IMR-90 (cell line): ENCODE data around the gene FAM78B. TPM values are rescaled to one million over a fixed set of nuclear protein-coding genes. Genes with fewer than 3 reads are reported as not detected.

ENCODE experiments used
- ATAC-seq: fragments of 200-7000 bp; cut with Tn5 transposase; 2 replicates; pipeline ENCODE4 v1.9.1; 2020; ENCODE audit warnings: low read depth, mild to moderate bottlenecking, moderate library complexity
- BruUV-seq: library from RNA; stranded (reverse); fragments of 400-500 nt; replicated peaks from 2 replicates; lab custom pipeline; 2021; lab: Mats Ljungman, UMichigan
- CTCF ChIA-PET: fragments of 300-600 bp; formaldehyde crosslinking; extraction: SDS; loops from one replicate; lab custom pipeline; 2021; ENCODE audit warnings: antibody characterized with exemption; lab: Yijun Ruan, JAX
- POLR2A ChIA-PET: fragments of 300-600 bp; sonication (Branson Sonifier 250); formaldehyde crosslinking; loops from one replicate; lab custom pipeline; 2022; ENCODE audit warnings: antibody characterized with exemption; ENCODE audit not compliant: unreplicated experiment; lab: Charles Lee
- DNase-seq: peaks from one replicate; pipeline ENCODE4 v3.0.0; 2013
- H2AFZ ChIP-seq: replicated peaks from 2 replicates; pipeline ENCODE3; 2013; ENCODE audit warnings: low read length, mild to moderate bottlenecking; ENCODE audit not compliant: poor library complexity
- H2AK5ac ChIP-seq: 2 replicates; pipeline ENCODE4 v1.6.1; 2013; ENCODE audit warnings: low read depth, low read length, inconsistent platforms
- H2AK9ac ChIP-seq: replicated peaks from 2 replicates; pipeline ENCODE3; 2013; ENCODE audit warnings: mild to moderate bottlenecking, low read depth, low read length, moderate library complexity; ENCODE audit not compliant: poor library complexity
- H2BK120ac ChIP-seq: 2 replicates; pipeline ENCODE4 v1.6.1; 2013; ENCODE audit warnings: low read depth, low read length, inconsistent platforms
- H2BK15ac ChIP-seq: 3 replicates; pipeline ENCODE4 v1.6.1; 2013; ENCODE audit warnings: low read depth, low read length, inconsistent platforms
- H2BK20ac ChIP-seq: 2 replicates; pipeline ENCODE4 v1.6.1; 2013; ENCODE audit warnings: low read depth, mild to moderate bottlenecking, inconsistent platforms, low read length, moderate library complexity
- H2BK5ac ChIP-seq: 2 replicates; pipeline ENCODE4 v1.6.1; 2013; ENCODE audit warnings: mild to moderate bottlenecking, low read depth, low read length, inconsistent platforms; ENCODE audit not compliant: poor library complexity, severe bottlenecking
- H3K14ac ChIP-seq: replicated peaks from 2 replicates; pipeline ENCODE4 v1.6.1; 2013; ENCODE audit warnings: low read depth, low read length, inconsistent platforms
- H3K18ac ChIP-seq: 2 replicates; pipeline ENCODE4 v1.6.1; 2013; ENCODE audit warnings: low read depth, low read length, control low read depth
- H3K23ac ChIP-seq: 2 replicates; pipeline ENCODE4 v1.6.1; 2013; ENCODE audit warnings: low read depth, low read length, inconsistent platforms
- H3K27ac ChIP-seq: 2 replicates; pipeline ENCODE4 v1.5.1; 2013; ENCODE audit warnings: mild to moderate bottlenecking, control low read depth, low read length; ENCODE audit not compliant: insufficient read depth
- H3K27me3 ChIP-seq: 2 replicates; pipeline ENCODE4 v1.6.1; 2013; ENCODE audit warnings: low read length; ENCODE audit not compliant: control insufficient read depth, insufficient read depth
- H3K36me3 ChIP-seq: 2 replicates; pipeline ENCODE4 v1.6.1; 2013; ENCODE audit warnings: low read length, mixed read lengths; ENCODE audit not compliant: control insufficient read depth, insufficient read depth
- H3K4ac ChIP-seq: 2 replicates; pipeline ENCODE4 v1.6.1; 2013; ENCODE audit warnings: low read depth, low read length, inconsistent platforms
- H3K4me1 ChIP-seq: 2 replicates; pipeline ENCODE4 v1.6.1; 2013; ENCODE audit warnings: low read length, mixed read lengths; ENCODE audit not compliant: control insufficient read depth, insufficient read depth
- H3K4me2 ChIP-seq: 2 replicates; pipeline ENCODE4 v1.6.1; 2013; ENCODE audit warnings: low read depth, mild to moderate bottlenecking, control low read depth, low read length, moderate library complexity
- H3K4me3 ChIP-seq: 2 replicates; pipeline ENCODE4 v1.5.1; 2013; ENCODE audit warnings: low read depth, mild to moderate bottlenecking, control low read depth, low read length, moderate library complexity; ENCODE audit not compliant: insufficient read depth
- H3K56ac ChIP-seq: 2 replicates; pipeline ENCODE4 v1.6.1; 2013; ENCODE audit warnings: low read length, inconsistent platforms; ENCODE audit not compliant: insufficient read depth; ENCODE audit errors: extremely low read depth
- H3K79me1 ChIP-seq, 2 experiments: 2 replicates each; pipeline ENCODE4 v1.6.1; 2013; ENCODE audit warnings: low read length in 2 of 2, inconsistent platforms in 1 of 2, low read depth in 1 of 2
- H3K9ac ChIP-seq: 2 replicates; pipeline ENCODE4 v1.6.1; 2013; ENCODE audit warnings: low read depth, low read length, control low read depth
- H3K9me1 ChIP-seq: 2 replicates; pipeline ENCODE4 v1.6.1; 2013; ENCODE audit warnings: low read length, inconsistent platforms; ENCODE audit not compliant: insufficient read depth
- H3K9me3 ChIP-seq: 2 replicates; pipeline ENCODE4 v1.6.1; 2013; ENCODE audit warnings: low read length; ENCODE audit not compliant: control insufficient read depth, insufficient read depth
- H4K20me1 ChIP-seq: 2 replicates; pipeline ENCODE4 v1.6.1; 2013; ENCODE audit warnings: low read length, inconsistent platforms; ENCODE audit not compliant: insufficient read depth
- H4K5ac ChIP-seq: 2 replicates; pipeline ENCODE4 v1.6.1; 2013; ENCODE audit warnings: mild to moderate bottlenecking, low read depth, low read length, control low read depth
- H4K8ac ChIP-seq, 2 experiments: 2 replicates each; pipeline ENCODE4 v1.6.1; 2013; ENCODE audit warnings: low read depth in 2 of 2, low read length in 2 of 2, control low read depth in 1 of 2, inconsistent platforms in 1 of 2
- H4K91ac ChIP-seq: 2 replicates; pipeline ENCODE4 v1.6.1; 2013; ENCODE audit warnings: low read depth, low read length, inconsistent platforms; ENCODE audit not compliant: insufficient read depth
- BHLHE40 ChIP-seq: fragments of 150-350 bp; IDR thresholded peaks from 2 replicates; pipeline ENCODE4 v1.6.1; 2016; ENCODE audit warnings: mild to moderate bottlenecking, low read depth, low read length
- CEBPB ChIP-seq: IDR thresholded peaks from 2 replicates; pipeline ENCODE4 v1.6.1; 2012; ENCODE audit warnings: low read depth, low read length, improper control_type of control experiment
- CHD1 ChIP-seq: IDR thresholded peaks from 2 replicates; pipeline ENCODE4 v1.6.1; 2012; ENCODE audit warnings: low read depth, low read length, improper control_type of control experiment
- CTCF ChIP-seq: conservative IDR thresholded peaks from 2 replicates; pipeline ENCODE4 v1.5.1; 2012; ENCODE audit warnings: mild to moderate bottlenecking, low read depth, low read length, improper control_type of control experiment
- FOS ChIP-seq: fragments of 150-350 bp; IDR thresholded peaks from 2 replicates; pipeline ENCODE4 v1.6.1; 2016; ENCODE audit warnings: low read depth, low read length
- MAFK ChIP-seq: IDR thresholded peaks from 2 replicates; pipeline ENCODE4 v1.6.1; 2012; ENCODE audit warnings: low read depth, low read length, improper control_type of control experiment
- MAZ ChIP-seq: IDR thresholded peaks from 2 replicates; pipeline ENCODE4 v1.6.1; 2012; ENCODE audit warnings: low read depth, mild to moderate bottlenecking, low read length, improper control_type of control experiment, moderate library complexity, borderline replicate concordance
- MXI1 ChIP-seq: IDR thresholded peaks from 2 replicates; pipeline ENCODE4 v1.6.1; 2012; ENCODE audit warnings: low read depth, mild to moderate bottlenecking, low read length, moderate library complexity, borderline replicate concordance
- NFE2L2 ChIP-seq: fragments of 150-350 bp; IDR thresholded peaks from 2 replicates; pipeline ENCODE4 v1.6.1; 2016; ENCODE audit warnings: low read depth, mild to moderate bottlenecking, low read length
- POLR2A ChIP-seq: IDR thresholded peaks from 2 replicates; pipeline ENCODE4 v1.6.1; 2012; ENCODE audit warnings: mild to moderate bottlenecking, low read depth, low read length
- RAD21 ChIP-seq: IDR thresholded peaks from 2 replicates; pipeline ENCODE4 v1.6.1; 2012; ENCODE audit warnings: low read length, improper control_type of control experiment
- RCOR1 ChIP-seq: IDR thresholded peaks from 2 replicates; pipeline ENCODE4 v1.6.1; 2012; ENCODE audit warnings: mild to moderate bottlenecking, low read length, improper control_type of control experiment; ENCODE audit not compliant: insufficient replicate concordance
- RFX5 ChIP-seq: IDR thresholded peaks from 2 replicates; pipeline ENCODE4 v1.8.0; 2012; ENCODE audit warnings: low read depth, mild to moderate bottlenecking, low read length, moderate library complexity
- SMC3 ChIP-seq: fragments of 150-350 bp; IDR thresholded peaks from 2 replicates; pipeline ENCODE4 v1.6.1; 2016; ENCODE audit warnings: low read depth, mild to moderate bottlenecking, antibody characterized with exemption, low read length, moderate library complexity
- USF2 ChIP-seq: fragments of 150-350 bp; IDR thresholded peaks from 2 replicates; pipeline ENCODE4 v1.6.1; 2017; ENCODE audit warnings: mild to moderate bottlenecking, antibody characterized with exemption, low read length, low read depth
- WGBS, 2 experiments: methylation state at CpG; one replicate each; pipeline versions ENCODE4 v1.1.5 to v1.1.7; 2013; ENCODE audit warnings: missing lambda C conversion rate in 2 of 2; ENCODE audit not compliant: insufficient read length in 1 of 2; ENCODE audit errors: extremely low coverage in 2 of 2; 5-methylcytosine and 5-hydroxymethylcytosine counted together
- dilution Hi-C: fragments of 300-500 bp; cut with HindIII; formaldehyde crosslinking; loops from one replicate; pipeline ENCODE4 v1.14.3; 2018; ENCODE audit warnings: low sequenced_read_pairs; ENCODE audit not compliant: unreplicated experiment
- in situ Hi-C: fragments of 300-500 bp; cut with MboI; formaldehyde crosslinking; loops from 3 replicates; pipeline ENCODE4 v1.14.3; 2019; ENCODE audit warnings: low sequenced_read_pairs, inconsistent platforms, mixed read lengths
- intact Hi-C: fragments of 100-400 bp; cut with micrococcal nuclease; formaldehyde crosslinking; loops from 2 replicates; pipeline ENCODE4 v1.10.0; 2022
- polyA plus RNA-seq, 3 experiments: library from polyadenylated mRNA; depleted of rRNA; stranded (reverse); fragments of >200 nt; gene quantifications; 2 replicates each; pipeline ENCODE4 v1.2.3, GENCODE V29; 2012; ENCODE audit warnings: low replicate concordance in 1 of 3
- total RNA-seq: library from RNA; depleted of rRNA; stranded (reverse); fragments of >200 nt; gene quantifications from 2 replicates; pipeline ENCODE4 v1.2.3, GENCODE V29; 2012
- TF ChIP-seq, protein P1 (sequence below): fragments of 150-350 bp; IDR thresholded peaks from 2 replicates; pipeline ENCODE4 v1.6.1; 2016; ENCODE audit warnings: low read depth, mild to moderate bottlenecking, low read length, moderate library complexity, borderline replicate concordance

The FAM78B gene
- total and polyA plus RNA-seq, 2 of the 4 experiments (the other 2 are of a cell fraction), result under 0.01 to 0.12 TPM

DNA sequence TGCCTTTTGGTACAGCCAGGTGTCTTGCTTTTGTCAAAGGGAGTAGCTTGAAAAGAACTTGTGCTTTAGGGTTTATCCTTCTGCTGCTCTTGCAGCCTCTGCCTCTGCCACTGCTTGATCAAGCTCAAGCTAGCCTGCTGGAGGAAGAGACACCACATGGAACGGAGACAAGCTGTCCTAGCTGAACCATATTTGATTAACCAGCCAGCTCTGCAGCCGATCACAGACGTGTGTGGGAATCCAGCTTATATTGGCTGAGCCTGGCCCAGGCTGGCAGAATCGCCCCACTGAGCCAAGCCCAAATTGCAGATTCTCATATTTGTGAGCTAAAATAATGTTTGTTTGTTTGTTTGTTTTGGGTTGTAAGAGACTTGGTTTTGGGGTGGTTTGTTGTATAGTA, 18.7 kb upstream of the FAM78B start:
- in situ Hi-C loops (no loop called here), intact Hi-C loops (no loop called here), dilution Hi-C loops (no loop called here)
- Histone ChIP-seq H3K9me3 (peaks cover 2% of the 10 kb centered on the region; the same call in 1 of the 2 replicates), H3K36me3 (no peaks in the 10 kb centered on the region), H2AK9ac (no peak overlapping the region), H2BK5ac (no peak overlapping the region), H3K9ac (no peak overlapping the region), H3K4me3 (no peak overlapping the region), H3K4ac (no peak overlapping the region), H2BK20ac (no peak overlapping the region), H3K23ac (no peak overlapping the region), H3K14ac (no peak overlapping the region), H4K5ac (no peak overlapping the region), H4K8ac (no peak overlapping the region), H3K79me1 (no peaks in the 10 kb centered on the region), H4K20me1 (no peaks in the 10 kb centered on the region), H3K4me2 (no peak overlapping the region), H2AK5ac (no peak overlapping the region), H2BK15ac (no peak overlapping the region), H3K4me1 (no peaks in the 10 kb centered on the region), H3K18ac (no peak overlapping the region), H3K27ac (no peak overlapping the region), H2AFZ (no peak overlapping the region), H3K9me1 (no peaks in the 10 kb centered on the region), H3K56ac (no peak overlapping the region), H3K27me3 (no peaks in the 10 kb centered on the region), H2BK120ac (no peak overlapping the region), H4K91ac (no peak overlapping the region)
- DNase-seq, result no peak
- ChIA-PET POLR2A (no interaction called here), CTCF (no interaction called here)
- BruUV-seq, result no TSS peak
- TF ChIP-seq MAFK, result no peak
- no peak for TF ChIP-seq USF2
- TF ChIP-seq BHLHE40, result no peak
- no peak for TF ChIP-seq CEBPB
- TF ChIP-seq MXI1, result no peak
- TF ChIP-seq FOS, result no peak
- TF ChIP-seq RAD21, result no peak
- no peak for TF ChIP-seq CTCF
- TF ChIP-seq RCOR1, result no peak
- TF ChIP-seq RFX5, result no peak
- no peak for TF ChIP-seq SMC3
- no peak for TF ChIP-seq CHD1
- no peak for TF ChIP-seq NFE2L2
- TF ChIP-seq POLR2A, result no peak
- TF ChIP-seq, protein P1, sequence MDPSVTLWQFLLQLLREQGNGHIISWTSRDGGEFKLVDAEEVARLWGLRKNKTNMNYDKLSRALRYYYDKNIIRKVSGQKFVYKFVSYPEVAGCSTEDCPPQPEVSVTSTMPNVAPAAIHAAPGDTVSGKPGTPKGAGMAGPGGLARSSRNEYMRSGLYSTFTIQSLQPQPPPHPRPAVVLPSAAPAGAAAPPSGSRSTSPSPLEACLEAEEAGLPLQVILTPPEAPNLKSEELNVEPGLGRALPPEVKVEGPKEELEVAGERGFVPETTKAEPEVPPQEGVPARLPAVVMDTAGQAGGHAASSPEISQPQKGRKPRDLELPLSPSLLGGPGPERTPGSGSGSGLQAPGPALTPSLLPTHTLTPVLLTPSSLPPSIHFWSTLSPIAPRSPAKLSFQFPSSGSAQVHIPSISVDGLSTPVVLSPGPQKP, result no peak
- no peak for TF ChIP-seq MAZ
- WGBS, 2 experiments, result 67% methylated on average over 2 of the region's 4 CpGs; no CpG with 5 or more reads in 1 of the 2 experiments
- ATAC-seq, result no peak
